Forelimb muscle (tissue), 1 donor: ENCODE measurements around the gene CCDC24. TPM values are rescaled to one million over a fixed set of nuclear protein-coding genes. Genes with fewer than 3 reads are reported as not detected.

Experiments
- DNase-seq: peaks from one replicate; pipeline ENCODE4 v3.0.0-alpha.2; 2013; ENCODE audit warnings: low read depth
- polyA plus RNA-seq: library from polyadenylated mRNA; unstranded; fragments of 120-200 nt; gene quantifications from one replicate; pipeline ENCODE4 v1.2.1, GENCODE V29; 2013; ENCODE audit not compliant: insufficient read length

CCDC24 gene
- polyA plus RNA-seq, 1 donor: 0.78 TPM

GRCh38 chr1:44024031-44024902 is 32.9 kb downstream of the CCDC24 start:
- DNase-seq: no peak

- no peak for DNase-seq
Measured at GRCh38 chr1:44024903-44025525, 33.6 kb downstream of the CCDC24 start.

- no peak for DNase-seq
Measured at GRCh38 chr1:44025816-44026215, 34.4 kb downstream of the CCDC24 start.

DNA sequence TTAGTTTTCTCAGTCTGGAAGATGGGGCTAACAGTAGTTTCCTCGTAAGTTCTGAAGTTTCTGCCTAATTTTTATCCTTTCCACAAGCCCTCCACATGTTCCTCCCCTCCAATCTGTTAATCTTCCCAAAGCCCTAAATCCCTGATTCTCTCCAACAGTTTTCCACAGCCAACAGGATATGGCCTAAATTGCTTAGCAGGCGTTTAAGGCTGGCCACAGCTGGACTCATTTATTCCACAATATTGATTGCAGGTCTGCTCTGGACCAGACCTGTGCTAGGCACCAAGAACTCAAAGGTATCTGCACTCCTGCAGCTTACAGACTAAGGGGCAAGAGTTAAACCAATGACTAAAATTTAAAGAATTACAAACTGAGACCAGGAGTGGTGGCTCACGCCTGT is 35.9 kb downstream of the CCDC24 start:
- DNase-seq: no peak

DNA sequence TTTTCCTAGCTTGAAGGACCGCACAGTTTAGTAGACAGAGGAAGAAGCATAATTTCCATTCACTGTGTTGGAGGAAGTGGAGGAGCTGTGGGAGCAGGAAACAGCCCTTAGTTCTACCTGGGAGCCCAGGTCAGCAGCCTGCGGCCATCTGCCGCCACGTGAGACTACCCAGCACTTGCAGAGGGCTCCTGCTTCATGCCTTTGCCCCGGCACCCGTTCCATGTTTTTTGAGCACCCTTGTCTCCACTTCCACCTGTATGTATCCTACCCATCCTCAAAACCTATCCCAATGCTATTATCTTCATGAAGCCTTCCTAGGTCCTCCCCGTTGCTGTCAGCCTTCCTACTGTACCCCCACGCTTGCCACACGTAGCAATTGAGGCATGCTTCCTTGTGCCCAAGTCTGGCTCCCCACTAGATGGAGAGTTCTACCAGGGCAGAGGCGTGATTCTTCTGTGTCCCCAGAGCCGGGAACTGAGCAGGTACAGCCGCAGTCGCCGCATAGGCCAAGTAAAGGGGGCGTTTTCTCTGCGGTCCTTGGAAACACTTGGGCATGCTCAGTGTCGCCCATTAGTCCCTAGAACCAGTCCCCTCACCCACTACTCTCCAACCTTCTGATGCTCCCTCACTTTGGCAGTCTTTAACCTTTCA is 38.0 kb downstream of the CCDC24 start:
- DNase-seq: no peak

DNA sequence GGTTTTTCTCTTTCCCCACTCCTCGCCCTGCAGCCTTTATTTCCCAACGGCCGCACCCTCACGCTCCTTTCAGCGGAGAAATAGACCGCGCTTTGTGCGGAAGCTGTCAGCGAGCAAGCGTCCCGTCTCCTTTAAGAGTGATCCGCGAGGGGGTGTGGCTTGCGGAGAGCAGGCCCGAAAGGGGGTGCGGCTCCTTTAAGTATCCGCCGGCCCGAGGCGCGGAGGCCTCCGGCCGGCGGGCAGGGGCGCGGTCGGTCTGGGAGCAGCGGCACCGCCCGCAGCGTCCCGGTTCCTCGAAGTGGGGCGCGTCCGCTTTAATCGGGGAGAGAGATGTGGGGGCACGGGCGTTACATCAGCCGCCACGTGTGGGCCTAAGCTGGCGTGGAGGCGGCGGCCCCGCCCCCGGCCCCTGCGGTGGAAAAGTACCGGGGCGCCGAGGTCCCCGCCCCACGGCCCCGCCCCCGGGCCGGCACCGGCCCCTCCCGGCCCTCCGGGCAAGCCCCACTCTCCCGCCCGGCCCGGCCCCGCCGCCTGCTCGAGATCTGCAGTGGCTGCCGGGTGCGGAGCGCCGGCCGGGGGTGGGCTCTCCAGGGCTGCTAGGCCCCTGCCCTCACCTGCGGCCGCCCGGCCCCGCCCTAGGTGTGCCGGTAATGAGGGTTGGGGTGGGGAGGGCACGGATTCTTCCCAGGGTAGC is 38.7 kb downstream of the CCDC24 start:
- DNase-seq: peak; percentile 58

GRCh38 chr1:44030605-44031251 is 39.3 kb downstream of the CCDC24 start:
- no peak for DNase-seq

GRCh38 chr1:44031252-44032169 is 40.1 kb downstream of the CCDC24 start, which contains the start of gene SLC6A9:
SLC6A9 (minus strand) TSS chr1:44031462; CDS start chr1:44024277, 7,185 bp downstream.
- no peak for DNase-seq

DNA sequence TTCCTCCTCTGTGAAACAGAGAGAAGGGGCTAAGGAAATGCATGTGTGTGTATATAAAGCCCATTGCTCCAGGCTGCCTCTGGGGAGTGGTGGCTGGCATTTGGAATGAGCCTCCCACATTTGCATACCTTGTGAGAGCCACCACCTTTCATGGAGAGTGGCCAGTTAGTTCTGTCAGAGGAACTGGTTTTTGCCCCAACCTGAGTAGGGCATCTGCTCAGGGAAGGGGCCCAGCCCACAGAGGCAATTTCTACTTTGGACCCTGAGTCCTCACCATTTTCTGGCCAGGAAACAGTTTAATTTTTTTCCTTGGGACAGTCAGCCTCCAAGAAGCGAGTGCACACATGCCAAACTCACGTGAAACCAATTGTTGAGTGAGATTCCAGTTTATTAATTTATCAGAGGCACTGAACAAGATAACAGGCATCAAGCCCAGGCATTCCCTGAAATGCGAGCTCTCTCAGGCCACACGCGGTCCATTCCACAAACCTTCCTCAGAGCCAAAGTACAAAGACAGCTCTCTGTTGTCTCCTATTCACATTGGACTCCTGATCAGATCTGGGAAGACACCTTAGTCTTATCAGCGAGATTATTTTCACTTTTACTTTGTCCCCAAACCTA is 40.9 kb downstream of the CCDC24 start:
- no peak for DNase-seq

DNA sequence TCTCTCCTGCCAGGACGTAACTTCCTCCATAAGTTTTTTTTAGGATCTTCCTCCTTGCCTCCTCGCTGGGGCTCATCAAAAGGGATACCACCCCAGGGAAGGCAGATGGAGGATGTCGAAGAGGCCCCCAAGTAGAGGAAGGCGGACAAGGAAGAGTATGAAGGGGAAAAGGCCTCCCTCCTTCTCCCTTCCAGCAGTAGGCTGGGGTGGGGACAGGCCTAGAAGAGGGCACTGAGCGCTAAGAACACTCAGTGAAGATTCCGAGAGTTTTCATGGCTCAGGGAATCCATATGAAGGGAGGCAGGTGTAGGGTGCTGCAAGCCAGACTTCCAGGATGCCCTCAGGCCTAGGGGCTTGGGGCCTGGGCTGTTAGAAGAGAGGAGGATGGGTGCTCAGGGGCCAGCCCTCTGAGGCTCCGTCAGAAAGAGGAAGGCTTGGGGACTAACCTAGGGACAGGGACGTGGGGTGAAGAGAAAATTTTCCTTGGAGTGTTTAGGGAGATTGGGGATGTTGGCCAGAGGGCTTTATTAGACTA is 41.7 kb downstream of the CCDC24 start:
- DNase-seq: no peak

DNA sequence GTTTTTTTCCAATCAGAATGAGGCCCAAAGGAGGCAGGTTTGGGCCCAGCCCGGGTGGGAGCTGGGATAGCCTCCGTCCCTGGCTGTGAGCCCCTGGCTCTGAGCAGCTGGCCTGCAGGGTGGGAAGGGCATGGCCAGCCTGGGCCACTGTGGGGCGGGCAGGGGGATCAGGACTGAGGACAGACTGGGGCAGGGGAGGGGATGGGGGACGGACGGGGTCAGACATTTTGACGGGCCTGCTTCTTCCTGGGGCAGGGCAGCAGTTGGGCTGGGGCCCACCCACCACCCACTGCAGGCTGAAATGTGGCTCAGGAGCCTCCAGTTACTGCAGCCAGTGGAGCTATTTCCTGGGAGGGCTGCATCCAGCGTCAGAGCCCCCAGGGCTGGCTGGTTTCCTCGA is 42.4 kb downstream of the CCDC24 start:
- DNase-seq: no peak

DNA sequence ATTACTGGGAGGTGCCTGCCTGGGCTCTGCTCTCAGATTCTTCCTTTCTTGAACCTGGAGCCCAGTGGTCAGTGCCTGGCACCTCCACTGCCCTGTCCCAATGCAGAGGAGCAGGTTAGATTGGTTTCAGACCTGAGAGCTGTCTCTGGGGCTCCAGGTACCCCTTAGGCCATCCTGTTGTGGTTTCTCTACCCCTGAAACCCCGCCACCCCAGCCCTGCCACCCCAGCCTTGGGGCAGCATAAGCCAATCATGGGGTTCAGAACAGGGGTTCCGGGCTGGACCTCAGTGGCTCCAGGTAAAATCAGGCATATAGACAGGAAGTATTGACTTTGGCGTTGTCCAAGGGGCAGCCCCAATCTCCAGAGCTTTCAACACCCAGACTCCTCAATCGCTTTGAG is 43.0 kb downstream of the CCDC24 start:
- DNase-seq: no peak

DNA sequence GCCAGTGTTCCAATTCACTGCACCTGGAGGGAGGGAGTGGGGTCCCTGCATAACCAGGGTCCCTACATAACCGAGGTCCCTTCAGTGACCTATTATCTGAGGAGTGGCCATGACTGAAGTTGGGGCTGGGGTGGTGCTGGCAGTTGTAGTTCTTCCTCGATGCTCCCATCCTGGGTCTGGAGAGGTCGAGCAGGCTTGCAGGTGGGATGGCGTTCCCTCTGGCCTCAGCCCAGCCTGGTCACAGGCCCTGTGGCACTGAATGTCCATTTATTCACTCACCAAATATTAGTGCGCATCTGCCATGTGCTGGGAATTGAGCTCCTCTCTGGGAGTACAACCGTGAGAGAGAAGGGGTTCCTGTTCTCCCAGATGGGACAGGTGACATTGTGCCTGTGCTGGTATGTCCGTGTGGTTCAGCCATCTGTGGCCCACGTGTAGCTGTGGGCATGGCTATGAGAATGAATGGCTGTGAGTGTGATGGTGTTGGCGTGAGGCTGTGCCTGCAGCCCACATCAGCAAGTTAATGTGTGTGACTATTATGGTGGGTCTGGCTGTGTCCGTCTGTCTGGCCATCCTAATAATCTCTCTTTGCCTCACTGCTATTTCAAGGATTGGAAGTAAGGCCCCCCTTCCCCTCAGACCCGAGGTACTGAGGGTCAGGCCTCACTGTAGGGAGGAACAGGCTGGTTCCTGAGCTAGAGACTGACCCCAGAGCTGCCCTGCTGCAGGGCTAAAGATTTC is 43.7 kb downstream of the CCDC24 start:
- DNase-seq: no peak

DNA sequence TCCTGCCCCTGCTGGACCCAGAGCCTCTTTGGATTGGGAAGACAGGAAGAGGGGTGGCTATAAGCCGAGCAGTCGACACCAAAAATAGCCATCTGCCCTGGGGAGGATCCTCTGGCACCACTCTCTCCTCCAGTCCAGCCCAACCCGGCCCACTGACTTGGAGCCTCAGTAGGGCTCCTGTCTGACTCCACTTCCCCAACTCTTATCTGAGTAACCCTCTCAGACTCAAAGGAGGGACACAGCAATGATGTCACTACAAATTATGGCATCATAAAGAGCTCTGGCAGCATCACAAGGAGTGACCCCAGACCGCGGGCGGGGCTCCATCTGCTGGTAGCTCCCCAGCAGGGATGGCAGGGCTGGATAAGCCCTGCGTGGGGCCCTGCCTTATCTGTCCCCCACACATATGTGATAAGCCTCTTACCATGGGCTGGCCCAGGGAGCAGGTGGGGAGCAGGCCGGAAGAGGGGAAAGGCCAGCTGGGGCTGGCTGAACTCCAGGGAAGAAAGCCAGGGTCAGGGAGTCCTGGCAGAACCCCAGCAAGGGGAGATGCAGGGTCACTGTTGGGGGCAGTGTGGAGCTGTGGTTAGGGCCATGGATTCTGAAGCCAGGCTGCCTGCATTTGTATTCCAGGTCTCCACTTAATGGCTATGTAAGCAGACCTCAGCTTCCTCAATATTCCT is 44.5 kb downstream of the CCDC24 start:
- DNase-seq: no peak

GRCh38 chr1:44036409-44037139 is 45.2 kb downstream of the CCDC24 start:
- no peak for DNase-seq

GRCh38 chr1:44037154-44037553 is 45.8 kb downstream of the CCDC24 start:
- DNase-seq: no peak

DNA sequence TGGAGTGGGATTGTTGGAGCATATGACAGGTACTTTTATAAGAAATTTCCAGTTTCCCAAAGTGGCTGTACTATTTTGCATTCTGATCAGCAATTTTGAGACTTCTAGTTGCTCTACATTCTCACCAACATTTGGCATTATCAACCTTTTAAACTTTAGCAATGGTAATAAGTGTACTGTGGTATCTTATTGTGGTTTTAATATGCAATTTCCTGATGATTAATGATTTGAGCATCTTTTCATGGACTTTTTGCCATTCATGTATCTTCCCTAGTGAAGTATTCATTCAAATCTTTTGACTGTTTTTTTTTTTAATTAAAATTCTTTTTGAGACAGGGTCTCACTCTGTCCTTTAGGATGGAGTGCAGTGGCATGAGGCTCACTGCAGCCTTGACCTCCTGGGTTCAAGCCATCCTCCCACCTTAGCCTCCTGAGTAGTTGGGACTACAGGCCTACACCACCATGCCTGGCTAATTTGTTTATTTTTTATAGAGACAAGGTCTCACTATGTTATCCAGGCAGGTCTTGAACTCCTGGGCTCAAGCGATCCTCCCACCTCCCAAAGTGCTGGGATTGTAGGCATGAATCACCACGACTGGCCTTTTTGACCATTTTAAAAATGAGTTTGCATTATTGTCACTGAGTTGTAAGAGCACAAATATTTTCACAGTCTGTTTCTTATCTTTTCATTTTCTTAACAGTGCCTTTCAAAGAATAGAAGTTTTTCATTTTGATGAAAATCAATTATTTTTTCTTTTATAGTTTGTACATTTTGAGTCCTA is 47.7 kb downstream of the CCDC24 start:
- no peak for DNase-seq
